Gastrocnemius medialis (tissue), 4 donors: Measurements from ENCODE around the gene LYPD4.

Experiments
- CTCF ChIP-seq, 5 experiments: fragments of 450-650 bp in 3 of 5; fragments of 200-600 bp in 2 of 5; sonication (generic) in 2 of 5; IDR thresholded peaks in 4 of 5; conservative IDR thresholded peaks in 1 of 5; 1 replicate in 4 of 5; 2 replicates in 1 of 5; pipeline ENCODE4 v1.5.1; 2016 to 2019; ENCODE audit warnings: antibody characterized with exemption in 5 of 5, mild to moderate bottlenecking in 3 of 5, moderate library complexity in 3 of 5
- POLR2A ChIP-seq, 2 donors: fragments of 450-650 bp; IDR thresholded peaks; one replicate each; pipeline ENCODE4 v1.6.1; 2017; ENCODE audit warnings: antibody characterized with exemption in 2 of 2, mild to moderate bottlenecking in 2 of 2, moderate library complexity in 2 of 2

- TF ChIP-seq POLR2A (IDR thresholded peaks at IDR 0.05) (no peak), CTCF (IDR thresholded peaks at IDR 0.05 in 4 of 5, conservative IDR thresholded peaks at IDR 0.05 in 1 of 5) (no peak)
Observed at GRCh38 chr19:41866284-41866683, 21.8 kb upstream of the LYPD4 start.
